ENCODE results near the gene ADRB2.

Gene ADRB2

GRCh38 chr5:148807851-148808250, 18.6 kb upstream of the ADRB2 start (continued):
- TF ChIP-seq PPARA (CRISPR knock-in tag; IDR thresholded peaks at IDR 0.05; ENCODE audit: borderline replicate concordance) (no peak), BACH2 (CRISPR knock-in tag; IDR thresholded peaks at IDR 0.05; ENCODE audit: borderline replicate concordance) (no peak), ZC3H10 (CRISPR knock-in tag; IDR thresholded peaks at IDR 0.05) (no peak), OSR1 (CRISPR knock-in tag; IDR thresholded peaks at IDR 0.05) (no peak), RARB (CRISPR knock-in tag; IDR thresholded peaks at IDR 0.05) (no peak), SNAI2 (CRISPR knock-in tag; IDR thresholded peaks at IDR 0.05) (no peak), ZNF70 (CRISPR knock-in tag; IDR thresholded peaks at IDR 0.05) (no peak), ZNF8 (CRISPR knock-in tag; IDR thresholded peaks at IDR 0.05) (no peak), ZFP30 (CRISPR knock-in tag; IDR thresholded peaks at IDR 0.05) (no peak), ESRRG (CRISPR knock-in tag; IDR thresholded peaks at IDR 0.05) (no peak), CSDC2 (CRISPR knock-in tag; IDR thresholded peaks at IDR 0.05) (no peak), CSRNP3 (CRISPR knock-in tag; IDR thresholded peaks at IDR 0.05) (no peak)

GRCh38 chr5:148808864-148809642, 17.4 kb upstream of the ADRB2 start:
- TF ChIP-seq ZNF70 (CRISPR knock-in tag; IDR thresholded peaks at IDR 0.05), result no peak
- TF ChIP-seq OSR1 (CRISPR knock-in tag; IDR thresholded peaks at IDR 0.05), result no peak
- TF ChIP-seq ZNF8 (CRISPR knock-in tag; IDR thresholded peaks at IDR 0.05), result no peak
- TF ChIP-seq GLIS3 (CRISPR knock-in tag; IDR thresholded peaks at IDR 0.05), result no peak
- TF ChIP-seq TOX (CRISPR knock-in tag; IDR thresholded peaks at IDR 0.05; ENCODE audit: borderline replicate concordance), result no peak
- TF ChIP-seq ZC3H10 (CRISPR knock-in tag; IDR thresholded peaks at IDR 0.05), result no peak
- no peak for TF ChIP-seq ESRRG (CRISPR knock-in tag; IDR thresholded peaks at IDR 0.05)
- no peak for TF ChIP-seq ZFP3 (CRISPR knock-in tag; IDR thresholded peaks at IDR 0.05)
- no peak for TF ChIP-seq ARNTL (CRISPR knock-in tag; IDR thresholded peaks at IDR 0.05; ENCODE audit: borderline replicate concordance, low read depth)
- TF ChIP-seq ISL1 (CRISPR knock-in tag; IDR thresholded peaks at IDR 0.05), result no peak
- TF ChIP-seq, protein P1, sequence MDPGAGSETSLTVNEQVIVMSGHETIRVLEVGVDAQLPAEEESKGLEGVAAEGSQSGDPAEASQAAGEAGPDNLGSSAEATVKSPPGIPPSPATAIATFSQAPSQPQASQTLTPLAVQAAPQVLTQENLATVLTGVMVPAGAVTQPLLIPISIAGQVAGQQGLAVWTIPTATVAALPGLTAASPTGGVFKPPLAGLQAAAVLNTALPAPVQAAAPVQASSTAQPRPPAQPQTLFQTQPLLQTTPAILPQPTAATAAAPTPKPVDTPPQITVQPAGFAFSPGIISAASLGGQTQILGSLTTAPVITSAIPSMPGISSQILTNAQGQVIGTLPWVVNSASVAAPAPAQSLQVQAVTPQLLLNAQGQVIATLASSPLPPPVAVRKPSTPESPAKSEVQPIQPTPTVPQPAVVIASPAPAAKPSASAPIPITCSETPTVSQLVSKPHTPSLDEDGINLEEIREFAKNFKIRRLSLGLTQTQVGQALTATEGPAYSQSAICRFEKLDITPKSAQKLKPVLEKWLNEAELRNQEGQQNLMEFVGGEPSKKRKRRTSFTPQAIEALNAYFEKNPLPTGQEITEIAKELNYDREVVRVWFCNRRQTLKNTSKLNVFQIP (CRISPR knock-in tag; IDR thresholded peaks at IDR 0.05; ENCODE audit: borderline replicate concordance, low read depth), result no peak
- TF ChIP-seq ZFP30 (CRISPR knock-in tag; IDR thresholded peaks at IDR 0.05), result no peak
- TF ChIP-seq, protein P2, sequence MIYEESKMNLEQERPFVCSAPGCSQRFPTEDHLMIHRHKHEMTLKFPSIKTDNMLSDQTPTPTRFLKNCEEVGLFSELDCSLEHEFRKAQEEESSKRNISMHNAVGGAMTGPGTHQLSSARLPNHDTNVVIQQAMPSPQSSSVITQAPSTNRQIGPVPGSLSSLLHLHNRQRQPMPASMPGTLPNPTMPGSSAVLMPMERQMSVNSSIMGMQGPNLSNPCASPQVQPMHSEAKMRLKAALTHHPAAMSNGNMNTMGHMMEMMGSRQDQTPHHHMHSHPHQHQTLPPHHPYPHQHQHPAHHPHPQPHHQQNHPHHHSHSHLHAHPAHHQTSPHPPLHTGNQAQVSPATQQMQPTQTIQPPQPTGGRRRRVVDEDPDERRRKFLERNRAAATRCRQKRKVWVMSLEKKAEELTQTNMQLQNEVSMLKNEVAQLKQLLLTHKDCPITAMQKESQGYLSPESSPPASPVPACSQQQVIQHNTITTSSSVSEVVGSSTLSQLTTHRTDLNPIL (CRISPR knock-in tag; IDR thresholded peaks at IDR 0.05; ENCODE audit: low read depth), result no peak
- TF ChIP-seq CSDC2 (CRISPR knock-in tag; IDR thresholded peaks at IDR 0.05), result no peak
- no peak for TF ChIP-seq PPARA (CRISPR knock-in tag; IDR thresholded peaks at IDR 0.05; ENCODE audit: borderline replicate concordance)
- no peak for TF ChIP-seq TCF4 (CRISPR knock-in tag; IDR thresholded peaks at IDR 0.05; ENCODE audit: borderline replicate concordance)
- TF ChIP-seq BACH2 (CRISPR knock-in tag; IDR thresholded peaks at IDR 0.05; ENCODE audit: borderline replicate concordance), result no peak
- ATAC-seq, result no peak

DNA sequence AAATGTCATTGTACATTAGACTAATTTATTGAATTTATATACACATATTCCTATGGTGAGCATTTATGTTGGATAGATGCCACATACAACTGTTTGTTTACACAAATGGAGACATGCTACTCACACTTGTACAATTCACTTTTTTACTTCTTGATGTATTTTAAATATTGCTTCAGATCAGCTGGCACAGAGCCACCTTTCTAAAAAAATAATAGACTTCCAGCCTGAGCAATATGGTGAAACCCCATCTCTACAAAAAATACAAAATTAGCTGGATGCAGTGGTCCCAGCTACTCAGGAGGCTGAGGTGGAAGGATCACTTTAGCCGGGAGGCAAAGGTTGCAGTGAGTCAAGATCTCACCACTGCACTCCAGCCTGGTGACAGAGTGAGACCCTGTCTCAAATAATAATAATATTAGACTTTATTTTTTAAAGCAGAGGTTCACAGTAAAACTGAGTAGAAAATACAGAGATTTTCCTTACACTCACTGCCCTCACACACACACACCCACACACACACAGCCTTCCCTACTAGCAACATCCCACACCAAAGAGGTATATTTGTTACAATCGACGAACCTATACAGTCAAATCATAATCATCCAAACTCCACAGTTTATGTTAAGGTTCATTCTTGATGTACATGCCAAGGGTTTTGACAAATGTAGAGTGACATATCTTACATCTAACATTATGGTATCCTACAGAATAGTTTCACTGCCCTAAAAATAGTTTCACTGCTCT, 16.5 kb upstream of the ADRB2 start:
- ATAC-seq, result no peak
- no peak for TF ChIP-seq TSHZ2 (CRISPR knock-in tag; IDR thresholded peaks at IDR 0.05)
- TF ChIP-seq, protein P2 (CRISPR knock-in tag; IDR thresholded peaks at IDR 0.05; ENCODE audit: low read depth), result no peak
- TF ChIP-seq PPARA (CRISPR knock-in tag; IDR thresholded peaks at IDR 0.05; ENCODE audit: borderline replicate concordance), result no peak
- no peak for TF ChIP-seq SNAI2 (CRISPR knock-in tag; IDR thresholded peaks at IDR 0.05)
- no peak for TF ChIP-seq ZNF70 (CRISPR knock-in tag; IDR thresholded peaks at IDR 0.05)
- no peak for TF ChIP-seq TOX (CRISPR knock-in tag; IDR thresholded peaks at IDR 0.05; ENCODE audit: borderline replicate concordance)
- TF ChIP-seq RARB (CRISPR knock-in tag; IDR thresholded peaks at IDR 0.05), result no peak
- no peak for TF ChIP-seq ZC3H10 (CRISPR knock-in tag; IDR thresholded peaks at IDR 0.05)
- TF ChIP-seq BACH2 (CRISPR knock-in tag; IDR thresholded peaks at IDR 0.05; ENCODE audit: borderline replicate concordance), result no peak
- no peak for TF ChIP-seq CSDC2 (CRISPR knock-in tag; IDR thresholded peaks at IDR 0.05)
- TF ChIP-seq, protein P1 (CRISPR knock-in tag; IDR thresholded peaks at IDR 0.05; ENCODE audit: borderline replicate concordance, low read depth), result no peak
- TF ChIP-seq ZFP30 (CRISPR knock-in tag; IDR thresholded peaks at IDR 0.05), result no peak
- no peak for TF ChIP-seq GLIS3 (CRISPR knock-in tag; IDR thresholded peaks at IDR 0.05)
- no peak for TF ChIP-seq ZNF8 (CRISPR knock-in tag; IDR thresholded peaks at IDR 0.05)
- TF ChIP-seq ZFP3 (CRISPR knock-in tag; IDR thresholded peaks at IDR 0.05), result no peak
- TF ChIP-seq ARNTL (CRISPR knock-in tag; IDR thresholded peaks at IDR 0.05; ENCODE audit: borderline replicate concordance, low read depth), result no peak
- TF ChIP-seq TCF4 (CRISPR knock-in tag; IDR thresholded peaks at IDR 0.05; ENCODE audit: borderline replicate concordance), result no peak
- no peak for TF ChIP-seq OSR1 (CRISPR knock-in tag; IDR thresholded peaks at IDR 0.05)
- TF ChIP-seq ZNF565 (CRISPR knock-in tag; conservative IDR thresholded peaks at IDR 0.05; ENCODE audit: low read depth), result no peak
